Measurements from ENCODE around the gene DHX16. TPM values are rescaled to one million over a fixed set of nuclear protein-coding genes. Genes with fewer than 3 reads are reported as not detected.
A peak's percentile ranks its signal among the peaks of the same experiment; 100 is the strongest.

Gene DHX16
- total and polyA plus RNA-seq, 9 of the 15 experiments (the other 6 are each of a cell fraction or from before 2014, with no cell fraction given), result 14.6 to 66.1 (median 47.5) TPM

GRCh38 chr6:30672445-30673253 lies at the start of gene DHX16 (continued):
- no peak for TF ChIP-seq ZNF146 (CRISPR knock-in tag; IDR thresholded peaks at IDR 0.05; ENCODE audit: unreplicated experiment)
- TF ChIP-seq JUNB (CRISPR knock-in tag; conservative IDR thresholded peaks at IDR 0.05), result no peak
- no peak; the same call in 1 of the 2 replicates for TF ChIP-seq NR2C1 (IDR thresholded peaks at IDR 0.05)
- TF ChIP-seq NR2C1 (tag; IDR thresholded peaks at IDR 0.05), result no peak
- TF ChIP-seq ELK3 (CRISPR knock-in tag; IDR thresholded peaks at IDR 0.05), result no peak
- TF ChIP-seq SFPQ (IDR thresholded peaks at IDR 0.05; ENCODE audit: low read depth, low read length), result no peak
- TF ChIP-seq NCOR1 (IDR thresholded peaks at IDR 0.05), result no peak
- no peak for TF ChIP-seq MECOM (CRISPR knock-in tag; IDR thresholded peaks at IDR 0.05)
- TF ChIP-seq ZNF408 (CRISPR knock-in tag; IDR thresholded peaks at IDR 0.05; ENCODE audit: low read depth), result no peak
- no peak for TF ChIP-seq EHMT2 (IDR thresholded peaks at IDR 0.05)
- no peak for TF ChIP-seq STAT5B (CRISPR knock-in tag; IDR thresholded peaks at IDR 0.05)
- no peak for TF ChIP-seq CAMTA2 (CRISPR knock-in tag; conservative IDR thresholded peaks at IDR 0.05)
- no peak for TF ChIP-seq LARP7 (IDR thresholded peaks at IDR 0.05)
- TF ChIP-seq DDX20 (tag; IDR thresholded peaks at IDR 0.05; ENCODE audit: low read depth), result no peak
- TF ChIP-seq PREB (CRISPR knock-in tag; IDR thresholded peaks at IDR 0.05), result 0 out of 2 replicates have a peak, but pooled peaks have one; percentile 57
- TF ChIP-seq GTF3C2 (IDR thresholded peaks at IDR 0.05; ENCODE audit: borderline replicate concordance, extremely low read depth, insufficient read length), result no peak
- no peak for TF ChIP-seq ZNF174 (CRISPR knock-in tag; IDR thresholded peaks at IDR 0.05)
- no peak for TF ChIP-seq HNRNPK (IDR thresholded peaks at IDR 0.05; ENCODE audit: low read depth, low read length, poor library complexity, severe bottlenecking)
- TF ChIP-seq E2F5 (CRISPR knock-in tag; IDR thresholded peaks at IDR 0.05), result peak; percentile 71; the same call in 1 of the 2 replicates

Data from K562 (cell line).